NCI-H146 treated with DMSO at 0.1 percent for 48 hours (cell line): ENCODE results near the gene PTPN14.

Source experiments
- DNase-seq: peaks from one replicate; lab custom pipeline; 2025; ENCODE audit not compliant: unreplicated experiment; lab: John Stamatoyannopoulos, UW

Gene PTPN14

GRCh38 chr1:214458541-214458940 is 92.9 kb downstream of the PTPN14 start:
- no peak for DNase-seq

GRCh38 chr1:214455971-214456867 is 95.2 kb downstream of the PTPN14 start:
- DNase-seq, result no peak

- DNase-seq, result no peak
These were observed 95.9 kb downstream of the PTPN14 start for GRCh38 chr1:214455479-214455878.

GRCh38 chr1:214454569-214455396 is 96.6 kb downstream of the PTPN14 start:
- no peak for DNase-seq

GRCh38 chr1:214453109-214453722 is 98.2 kb downstream of the PTPN14 start:
- no peak for DNase-seq

GRCh38 chr1:214452152-214452784 is 99.1 kb downstream of the PTPN14 start:
- DNase-seq, result no peak

GRCh38 chr1:214451596-214451995 is 99.8 kb downstream of the PTPN14 start:
- no peak for DNase-seq

- DNase-seq, result no peak
These were observed 102.0 kb downstream of the PTPN14 start for GRCh38 chr1:214449371-214449770.

- DNase-seq, result no peak
These were observed 102.9 kb downstream of the PTPN14 start for GRCh38 chr1:214448536-214448935.

- DNase-seq, result no peak
These were observed 103.9 kb downstream of the PTPN14 start for GRCh38 chr1:214447557-214447871.

- DNase-seq, result no peak
These were observed 104.4 kb downstream of the PTPN14 start for GRCh38 chr1:214446772-214447556.

- no peak for DNase-seq
These were observed 105.4 kb downstream of the PTPN14 start for GRCh38 chr1:214445831-214446614.

- DNase-seq, result no peak
These were observed 106.2 kb downstream of the PTPN14 start for GRCh38 chr1:214445199-214445598.

- no peak for DNase-seq
These were observed 107.0 kb downstream of the PTPN14 start for GRCh38 chr1:214444182-214444939.

GRCh38 chr1:214441119-214441518 is 110.3 kb downstream of the PTPN14 start:
- no peak for DNase-seq

- DNase-seq, result peak; percentile 28
These were observed 111.0 kb downstream of the PTPN14 start for GRCh38 chr1:214440219-214440965.

- peak; percentile 93 for DNase-seq
These were observed 111.9 kb downstream of the PTPN14 start for GRCh38 chr1:214439352-214440119.
